Trophoblast cell (in vitro differentiated cells and primary cell): Measurements from ENCODE around the gene OPCML.

Experiments used
- DNase-seq, 2 donors: peaks; one replicate each; pipeline ENCODE4 v3.0.0-alpha.2; 2016
- H2AFZ ChIP-seq: 2 replicates; pipeline ENCODE4 v1.6.1; 2013; ENCODE audit warnings: low read length, moderate library complexity, mild to moderate bottlenecking; ENCODE audit not compliant: insufficient read depth, poor library complexity
- H2AK5ac ChIP-seq: 2 replicates; pipeline ENCODE4 v1.6.1; 2013; ENCODE audit warnings: mild to moderate bottlenecking, low read length
- H2BK120ac ChIP-seq: 2 replicates; pipeline ENCODE4 v1.6.1; 2013; ENCODE audit warnings: low read length, mild to moderate bottlenecking, moderate library complexity; ENCODE audit not compliant: insufficient read depth, poor library complexity
- H2BK12ac ChIP-seq: 2 replicates; pipeline ENCODE4 v1.6.1; 2013; ENCODE audit warnings: mild to moderate bottlenecking, low read length, moderate library complexity
- H2BK5ac ChIP-seq: 2 replicates; pipeline ENCODE4 v1.6.1; 2013; ENCODE audit warnings: low read length, low read depth, moderate library complexity, mild to moderate bottlenecking; ENCODE audit not compliant: poor library complexity
- H3K14ac ChIP-seq: 2 replicates; pipeline ENCODE4 v1.6.1; 2013; ENCODE audit warnings: mild to moderate bottlenecking, low read length
- H3K18ac ChIP-seq: 2 replicates; pipeline ENCODE4 v1.6.1; 2013; ENCODE audit warnings: mild to moderate bottlenecking, low read length
- H3K23ac ChIP-seq: 2 replicates; pipeline ENCODE4 v1.6.1; 2013; ENCODE audit warnings: low read length
- H3K27ac ChIP-seq: 2 replicates; pipeline ENCODE4 v1.5.1; 2013; ENCODE audit warnings: low read depth, mild to moderate bottlenecking, inconsistent platforms, low read length, moderate library complexity
- H3K27me3 ChIP-seq: 2 replicates; pipeline ENCODE4 v1.6.1; 2013; ENCODE audit warnings: inconsistent platforms, mild to moderate bottlenecking, low read length, moderate library complexity; ENCODE audit not compliant: insufficient read depth
- H3K36me3 ChIP-seq, 2 experiments: 1 replicate in 1 of 2; 2 replicates in 1 of 2; pipeline ENCODE4 v1.6.1; 2013; ENCODE audit warnings: low read length in 2 of 2, mild to moderate bottlenecking in 2 of 2, moderate library complexity in 1 of 2; ENCODE audit not compliant: insufficient read depth in 2 of 2, control insufficient read depth in 1 of 2
- H3K4ac ChIP-seq: 2 replicates; pipeline ENCODE4 v1.6.1; 2013; ENCODE audit warnings: low read depth, mild to moderate bottlenecking, low read length, moderate library complexity
- H3K4me1 ChIP-seq, 2 experiments: 1 replicate in 1 of 2; 2 replicates in 1 of 2; pipeline ENCODE4 v1.6.1; 2013; ENCODE audit warnings: low read length in 2 of 2, mild to moderate bottlenecking in 2 of 2, moderate library complexity in 1 of 2; ENCODE audit not compliant: insufficient read depth in 2 of 2, control insufficient read depth in 1 of 2
- H3K4me2 ChIP-seq: 2 replicates; pipeline ENCODE4 v1.6.1; 2013; ENCODE audit warnings: inconsistent platforms, mild to moderate bottlenecking, low read length, moderate library complexity
- H3K4me3 ChIP-seq: 2 replicates; pipeline ENCODE4 v1.5.1; 2013; ENCODE audit warnings: mild to moderate bottlenecking, low read depth, low read length, inconsistent platforms
- H3K79me1 ChIP-seq: one replicate; pipeline ENCODE4 v1.6.1; 2013; ENCODE audit warnings: low read length
- H3K79me2 ChIP-seq: 2 replicates; pipeline ENCODE4 v1.6.1; 2013; ENCODE audit warnings: low read length, mild to moderate bottlenecking; ENCODE audit not compliant: control insufficient read depth, insufficient read depth, poor library complexity
- H3K9ac ChIP-seq: 2 replicates; pipeline ENCODE4 v1.6.1; 2013; ENCODE audit warnings: mild to moderate bottlenecking, low read length
- H3K9me3 ChIP-seq: 2 replicates; pipeline ENCODE4 v1.6.1; 2013; ENCODE audit warnings: low read depth, mild to moderate bottlenecking, control low read depth, inconsistent platforms, low read length; ENCODE audit not compliant: insufficient read depth
- H4K12ac ChIP-seq: 2 replicates; pipeline ENCODE4 v1.6.1; 2013; ENCODE audit warnings: low read depth, mild to moderate bottlenecking, low read length, moderate library complexity
- H4K8ac ChIP-seq: 2 replicates; pipeline ENCODE4 v1.6.1; 2013; ENCODE audit warnings: low read depth, mild to moderate bottlenecking, low read length, moderate library complexity
- H4K91ac ChIP-seq: one replicate; pipeline ENCODE4 v1.6.1; 2013; ENCODE audit warnings: low read depth, mild to moderate bottlenecking, low read length, moderate library complexity
- WGBS: extraction: QIAGEN DNeasy Blood & Tissue Kit; methylation state at CpG from one replicate; pipeline ENCODE4 v1.1.7; 2013; ENCODE audit warnings: missing lambda C conversion rate; ENCODE audit not compliant: insufficient read length, insufficient coverage; ENCODE audit errors: extremely low coverage; 5-methylcytosine and 5-hydroxymethylcytosine counted together

OPCML gene

GRCh38 chr11:133239575-133239974, 292.7 kb downstream of the OPCML start:
- Histone ChIP-seq H2BK5ac (no peak overlapping the region), H3K4me1 (peaks cover 0 to 2% of the 10 kb centered on the region in 2 experiments), H2BK120ac (no peak overlapping the region), H3K27me3 (no peaks in the 10 kb centered on the region), H3K4me3 (no peak overlapping the region), H2AFZ (no peak overlapping the region), H3K9ac (no peak overlapping the region), H3K18ac (no peak overlapping the region), H3K23ac (no peak overlapping the region), H4K12ac (no peak overlapping the region), H3K79me2 (no peaks in the 10 kb centered on the region), H3K9me3 (no peaks in the 10 kb centered on the region), H2AK5ac (no peak overlapping the region), H3K27ac (no peak overlapping the region), H4K8ac (no peak overlapping the region), H3K36me3 (no peaks in the 10 kb centered on the region), H3K14ac (no peak overlapping the region), H3K4me2 (no peak overlapping the region), H3K79me1 (no peaks in the 10 kb centered on the region), H2BK12ac (no peak overlapping the region), H4K91ac (no peak overlapping the region), H3K4ac (no peak overlapping the region)
- no CpG with 5 or more reads among the region's 8 CpGs for WGBS
- no peak for DNase-seq

- Histone ChIP-seq H3K79me1 (no peaks in the 10 kb centered on the region), H2AK5ac (no peak overlapping the region), H3K79me2 (no peaks in the 10 kb centered on the region), H3K27ac (no peak overlapping the region), H2BK120ac (no peak overlapping the region), H3K23ac (no peak overlapping the region), H3K36me3 (no peaks in the 10 kb centered on the region), H3K27me3 (no peaks in the 10 kb centered on the region), H3K18ac (no peak overlapping the region), H3K9ac (no peak overlapping the region), H2AFZ (no peak overlapping the region), H2BK12ac (no peak overlapping the region), H3K9me3 (no peaks in the 10 kb centered on the region), H4K8ac (no peak overlapping the region), H3K4ac (no peak overlapping the region), H3K4me1 (peaks cover 0 to 2% of the 10 kb centered on the region in 2 experiments), H3K14ac (no peak overlapping the region), H2BK5ac (no peak overlapping the region), H3K4me3 (no peak overlapping the region), H4K12ac (no peak overlapping the region), H4K91ac (no peak overlapping the region), H3K4me2 (no peak overlapping the region)
- no CpG with 5 or more reads among the region's 10 CpGs for WGBS
- DNase-seq = no peak
These were observed 293.8 kb downstream of the OPCML start for GRCh38 chr11:133238495-133238894.

DNA sequence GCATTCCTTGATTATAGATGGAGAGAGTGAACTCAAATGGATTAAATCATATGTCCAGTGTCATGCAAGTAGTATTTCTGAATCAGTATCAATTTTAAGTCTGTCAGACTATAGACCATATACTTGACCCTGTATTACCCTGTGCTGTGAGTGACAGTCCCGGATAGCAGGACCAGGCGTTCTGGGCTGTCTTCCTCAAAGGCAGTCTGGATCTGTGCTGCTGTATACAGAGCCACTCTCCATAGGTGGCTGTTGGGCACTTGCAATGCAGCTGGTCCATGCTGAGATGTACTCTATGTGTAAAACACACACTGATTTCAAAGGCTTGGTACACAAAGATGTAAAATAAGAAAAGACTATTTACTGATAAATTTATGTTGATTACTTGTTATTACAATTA, 294.3 kb downstream of the OPCML start:
- Histone ChIP-seq H3K4ac (no peak overlapping the region), H2BK5ac (no peak overlapping the region), H4K8ac (no peak overlapping the region), H3K9ac (no peak overlapping the region), H3K14ac (no peak overlapping the region), H3K27me3 (no peaks in the 10 kb centered on the region), H3K27ac (no peak overlapping the region), H3K79me1 (no peaks in the 10 kb centered on the region), H3K9me3 (no peaks in the 10 kb centered on the region), H3K79me2 (no peaks in the 10 kb centered on the region), H4K91ac (no peak overlapping the region), H2AFZ (no peak overlapping the region), H3K18ac (no peak overlapping the region), H2AK5ac (no peak overlapping the region), H3K4me3 (no peak overlapping the region), H3K36me3 (no peaks in the 10 kb centered on the region), H3K4me2 (no peak overlapping the region), H3K4me1 (peaks cover 0 to 2% of the 10 kb centered on the region in 2 experiments), H4K12ac (no peak overlapping the region), H2BK120ac (no peak overlapping the region), H2BK12ac (no peak overlapping the region), H3K23ac (no peak overlapping the region)
- no peak for DNase-seq
- no CpG with 5 or more reads among the region's 2 CpGs for WGBS

GRCh38 chr11:133235381-133235780, 296.9 kb downstream of the OPCML start:
- WGBS = no CpG with 5 or more reads among the region's 3 CpGs
- Histone ChIP-seq H3K4me2 (no peak overlapping the region), H3K36me3 (no peaks in the 10 kb centered on the region), H3K4me1 (peaks cover 0 to 2% of the 10 kb centered on the region in 2 experiments), H2BK120ac (no peak overlapping the region), H3K9me3 (no peaks in the 10 kb centered on the region), H3K27ac (no peak overlapping the region), H4K8ac (no peak overlapping the region), H2BK5ac (no peak overlapping the region), H3K27me3 (no peaks in the 10 kb centered on the region), H4K12ac (no peak overlapping the region), H3K23ac (no peak overlapping the region), H3K14ac (no peak overlapping the region), H3K79me1 (no peaks in the 10 kb centered on the region), H3K4me3 (no peak overlapping the region), H3K4ac (no peak overlapping the region), H2BK12ac (no peak overlapping the region), H3K79me2 (no peaks in the 10 kb centered on the region), H3K9ac (no peak overlapping the region), H4K91ac (no peak overlapping the region), H3K18ac (no peak overlapping the region), H2AFZ (no peak overlapping the region), H2AK5ac (no peak overlapping the region)
- DNase-seq = no peak
